Skeletal muscle cell (primary cell): ENCODE measurements around the gene UNC5C.

Source experiments
- DNase-seq: peaks from one replicate; pipeline ENCODE4 v3.0.0-alpha.2; 2010; ENCODE audit warnings: low read depth
- H3K4me3 ChIP-seq: 2 replicates; pipeline ENCODE4 v1.5.1; 2011; ENCODE audit warnings: low read depth, mild to moderate bottlenecking, control low read depth, low read length, moderate library complexity

UNC5C gene

DNA sequence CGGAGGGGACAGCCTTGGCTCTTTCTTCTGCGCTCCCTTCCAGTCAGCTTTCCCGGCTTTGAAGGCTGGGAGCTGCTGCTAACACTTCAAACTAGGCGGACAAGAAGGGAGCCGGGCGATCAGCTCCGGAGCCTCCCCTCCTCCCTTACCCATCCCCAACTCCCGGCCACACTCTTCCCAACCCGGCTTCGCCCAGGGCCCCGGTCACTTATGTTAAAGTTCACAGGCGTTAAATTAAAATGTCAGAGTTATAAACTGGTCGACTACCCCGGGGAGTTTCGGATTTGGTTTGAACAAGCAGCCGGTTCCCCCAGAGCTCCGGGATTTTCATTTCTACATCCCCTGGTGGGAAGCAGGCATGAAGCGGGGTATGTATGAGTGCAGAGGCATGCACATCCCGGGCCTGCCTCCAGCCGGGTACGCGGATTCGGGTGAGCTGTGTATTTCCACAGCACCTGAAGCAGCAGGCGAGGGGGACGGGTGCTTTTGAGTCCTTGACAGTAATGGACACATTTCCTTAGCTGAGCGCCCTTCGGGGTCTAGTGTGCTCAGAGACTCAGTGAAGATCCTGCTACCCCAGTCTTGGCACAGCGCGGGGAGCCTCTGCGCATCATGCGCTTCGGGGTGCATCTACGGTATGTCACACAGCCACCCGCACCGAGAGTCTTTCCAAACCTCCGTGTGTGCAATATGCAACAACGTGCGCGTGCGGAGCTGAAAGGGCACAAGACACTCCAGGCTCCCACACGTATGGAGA lies 880 bp downstream of the UNC5C start:
- H3K4me3 ChIP-seq: peak overlapping the region; percentile 59
- no peak for DNase-seq

DNA sequence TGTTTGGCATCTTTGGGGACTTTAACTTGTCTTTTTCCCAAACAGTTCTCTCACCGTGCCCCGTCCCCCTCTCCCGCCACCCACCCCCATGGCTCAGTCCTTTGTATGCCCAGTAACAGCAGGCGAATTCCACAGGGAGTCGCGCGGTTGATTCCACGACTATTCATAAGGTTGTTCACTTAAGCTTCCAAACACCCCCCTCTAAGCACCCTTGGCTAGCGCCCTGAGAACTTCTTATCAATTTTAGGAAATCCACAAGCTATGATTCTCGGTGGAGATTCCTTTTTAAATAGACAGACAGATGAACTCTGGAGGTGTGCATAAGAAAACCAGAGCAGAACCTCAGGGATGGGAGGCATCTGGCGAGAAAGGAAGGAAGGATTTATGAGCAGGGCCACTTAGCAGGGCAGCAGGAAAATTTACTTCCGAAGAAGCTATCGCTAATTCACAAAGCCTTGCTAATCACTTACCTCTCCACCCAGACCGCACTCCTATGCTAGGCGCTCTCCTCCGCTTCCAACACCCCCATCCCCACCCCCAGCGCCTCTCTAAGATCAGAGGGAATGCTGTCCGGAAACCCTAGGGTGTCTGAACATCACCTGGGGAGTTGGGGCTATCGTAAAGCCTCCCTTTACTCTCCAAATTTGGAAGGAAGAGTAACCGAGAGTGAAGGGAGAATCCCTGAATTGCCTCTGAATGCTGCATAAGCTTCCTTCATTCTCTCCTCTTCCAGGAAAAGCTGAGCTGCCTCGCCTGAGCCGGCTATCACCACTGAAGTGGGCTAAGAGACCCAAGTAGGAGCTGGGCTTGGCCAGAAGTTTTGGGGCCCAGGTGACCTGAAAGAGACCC lies 1.7 kb downstream of the UNC5C start:
- no peak for DNase-seq
- H3K4me3 ChIP-seq: peak overlapping the region; percentile 59

DNA sequence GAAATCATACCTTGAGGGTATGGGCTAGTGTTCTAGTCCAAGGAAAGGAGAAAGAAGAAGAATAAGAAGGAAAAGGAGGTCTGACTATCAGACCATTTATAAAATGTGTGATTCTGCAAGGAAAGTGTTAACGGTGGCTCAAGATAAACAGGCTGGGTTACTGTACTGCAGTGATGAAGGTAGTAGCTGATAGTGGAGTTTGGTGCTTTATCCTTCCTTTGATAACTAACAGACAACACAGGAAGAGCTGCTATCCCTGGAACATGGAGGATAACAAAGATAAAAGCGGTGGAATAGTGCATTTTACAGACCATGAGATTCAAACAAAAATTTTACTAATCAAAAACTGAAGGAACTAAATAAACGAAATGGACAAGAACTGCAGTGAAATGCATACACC lies 2.6 kb downstream of the UNC5C start:
- no peak for DNase-seq
- no peak overlapping the region for H3K4me3 ChIP-seq

DNA sequence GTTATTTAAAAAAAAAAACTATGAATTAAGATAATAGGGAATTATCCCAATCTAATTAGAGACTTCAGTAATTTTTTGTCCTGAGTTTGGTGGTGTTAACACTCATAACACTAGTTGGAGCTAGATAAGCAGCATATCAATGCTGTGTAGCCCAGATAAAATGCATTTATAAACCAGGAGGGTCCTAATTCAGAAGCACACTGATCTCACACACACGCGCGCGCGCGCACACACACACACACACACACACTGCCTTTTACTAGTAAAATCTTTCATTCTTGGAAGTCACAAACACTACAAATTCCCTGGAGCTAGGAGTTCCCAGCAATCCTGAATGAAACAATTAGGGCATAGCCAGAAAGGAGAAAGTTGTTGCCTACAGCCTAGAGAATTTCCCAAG lies 3.2 kb downstream of the UNC5C start:
- no peak for DNase-seq
- H3K4me3 ChIP-seq: no peak overlapping the region

DNA sequence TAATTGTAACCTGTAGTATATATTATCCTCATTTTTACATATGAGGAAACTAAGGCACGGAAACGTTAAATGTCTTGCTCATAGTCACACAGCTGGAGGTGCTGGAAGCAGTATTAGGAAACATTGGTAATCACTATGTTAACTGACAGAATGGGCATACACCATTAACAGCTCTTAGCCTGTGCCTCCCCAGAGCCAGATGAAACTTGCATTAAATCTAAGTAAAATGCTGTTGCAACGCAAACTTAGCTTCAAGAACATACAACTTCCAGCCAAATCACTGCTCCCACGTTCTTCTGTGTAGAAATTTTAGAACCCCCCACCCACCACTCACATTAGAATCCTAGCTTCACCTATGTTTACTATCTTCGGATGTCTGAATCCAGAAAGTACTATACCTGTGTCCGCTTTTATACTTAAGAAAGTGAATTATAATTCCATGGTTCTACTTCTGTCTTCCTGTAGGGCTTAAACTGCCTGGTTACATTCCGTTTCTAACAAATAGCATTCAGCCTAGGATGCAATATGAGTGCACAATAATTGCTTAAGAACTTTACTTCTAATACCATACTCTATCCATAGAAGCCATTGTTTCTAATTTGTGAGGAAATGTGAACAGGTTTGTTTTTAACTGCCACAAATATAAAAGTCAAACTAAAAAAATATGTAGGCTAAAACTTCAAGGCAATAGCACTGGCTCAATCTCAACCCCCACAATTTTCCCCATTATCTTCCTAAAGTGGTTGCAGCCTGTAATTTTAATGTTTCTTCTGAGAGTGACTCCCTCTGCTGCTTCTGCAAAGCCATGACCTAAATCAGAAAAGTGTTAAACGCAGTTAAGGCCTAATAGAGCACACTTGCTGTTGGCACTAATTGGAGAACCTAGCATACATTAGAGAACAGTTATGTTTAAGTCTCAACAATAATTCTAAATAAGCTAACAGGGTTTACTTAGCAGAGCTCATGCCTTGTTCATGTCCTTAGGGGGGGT lies 4.4 kb downstream of the UNC5C start:
- H3K4me3 ChIP-seq: no peak overlapping the region
- DNase-seq: no peak

DNA sequence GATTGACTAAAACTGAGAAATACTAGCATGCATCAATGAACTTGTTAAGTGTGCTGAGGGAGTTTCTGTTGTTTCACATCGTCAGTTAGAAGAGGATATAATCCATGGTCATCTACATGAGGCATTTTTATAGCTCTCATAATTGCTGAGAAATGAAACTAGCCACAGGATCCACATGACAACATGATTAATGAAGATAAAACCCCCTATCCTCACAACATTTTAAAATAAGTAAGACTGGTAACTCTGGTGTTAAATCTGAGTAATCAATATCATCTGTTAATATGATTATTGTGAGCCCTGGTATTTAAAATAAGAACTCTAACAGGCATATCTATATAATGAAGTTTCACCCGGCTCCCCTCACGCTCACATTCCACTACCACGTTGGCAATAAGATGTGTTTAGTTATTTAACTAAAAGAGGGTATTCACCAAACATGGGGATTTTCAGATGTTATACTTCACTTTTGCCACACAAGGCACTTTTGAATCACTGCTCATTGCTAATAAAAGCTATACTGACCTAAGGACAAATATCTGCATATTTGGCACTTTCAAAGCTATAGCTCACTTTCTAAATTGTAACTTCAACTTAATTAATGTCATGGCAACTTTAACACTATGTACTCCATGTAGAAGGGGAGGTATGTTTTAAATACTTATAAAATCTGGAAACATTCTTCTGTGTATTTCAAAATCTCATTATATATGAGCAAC lies 6.7 kb downstream of the UNC5C start:
- DNase-seq: no peak
- no peak overlapping the region for H3K4me3 ChIP-seq

DNA sequence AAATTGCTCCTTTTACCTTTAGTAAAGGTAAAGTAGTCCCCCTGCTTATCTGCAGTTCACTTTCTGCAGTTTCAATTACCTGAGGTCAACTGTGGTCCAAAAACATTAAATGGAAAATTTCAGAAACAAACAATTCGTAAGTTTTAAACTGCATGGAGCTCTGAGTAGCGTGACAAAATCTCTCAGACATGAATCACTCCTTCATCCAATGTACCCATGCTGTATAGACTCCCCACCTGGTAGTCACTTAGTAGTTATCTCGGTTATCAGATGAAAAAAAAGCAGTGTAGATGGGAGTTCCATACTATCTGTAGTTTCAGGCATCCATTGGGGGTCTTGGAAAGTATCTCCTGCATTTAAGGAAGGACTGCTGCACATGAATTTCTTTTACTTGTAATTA lies 7.7 kb downstream of the UNC5C start:
- no peak for DNase-seq
- no peak overlapping the region for H3K4me3 ChIP-seq

DNA sequence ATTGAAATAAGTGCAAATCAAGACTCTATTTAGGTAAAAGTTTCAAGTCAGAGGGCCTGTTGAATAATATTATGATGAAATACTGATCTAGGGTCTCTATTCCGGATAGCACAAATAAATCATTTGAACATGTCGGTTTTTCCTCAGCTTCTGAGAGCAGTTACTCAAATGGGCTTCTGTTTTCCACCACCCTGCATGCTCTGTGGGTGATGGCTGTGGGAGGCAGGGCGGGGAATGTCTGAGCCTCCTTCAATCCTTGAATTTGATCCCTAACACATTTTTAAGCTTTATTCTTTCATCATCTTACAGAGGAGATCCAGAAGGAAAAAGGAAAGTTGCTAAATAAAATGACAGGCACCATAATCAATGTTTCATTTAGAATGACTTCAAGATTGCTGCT lies 8.5 kb downstream of the UNC5C start:
- no peak overlapping the region for H3K4me3 ChIP-seq
- DNase-seq: no peak

DNA sequence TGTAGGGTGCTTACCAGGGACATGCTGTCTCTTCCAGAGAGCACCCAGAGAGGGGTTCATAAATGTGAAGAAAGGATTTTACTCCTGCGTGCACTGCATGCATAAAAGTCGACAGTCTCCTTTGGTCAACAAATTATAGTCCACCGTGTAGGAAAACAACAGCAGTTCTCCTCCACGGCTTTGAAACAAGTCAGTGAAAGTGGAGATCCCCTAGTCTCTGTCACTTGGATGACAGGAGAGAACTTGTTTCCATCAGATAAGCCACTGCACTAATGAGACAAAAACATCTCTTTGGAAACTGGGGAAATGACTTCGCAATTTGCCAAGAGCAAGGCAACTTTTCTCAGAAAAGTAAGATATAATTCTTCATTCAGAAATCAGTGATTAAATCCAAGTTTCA lies 9.7 kb downstream of the UNC5C start:
- DNase-seq: no peak
- H3K4me3 ChIP-seq: no peak overlapping the region

DNA sequence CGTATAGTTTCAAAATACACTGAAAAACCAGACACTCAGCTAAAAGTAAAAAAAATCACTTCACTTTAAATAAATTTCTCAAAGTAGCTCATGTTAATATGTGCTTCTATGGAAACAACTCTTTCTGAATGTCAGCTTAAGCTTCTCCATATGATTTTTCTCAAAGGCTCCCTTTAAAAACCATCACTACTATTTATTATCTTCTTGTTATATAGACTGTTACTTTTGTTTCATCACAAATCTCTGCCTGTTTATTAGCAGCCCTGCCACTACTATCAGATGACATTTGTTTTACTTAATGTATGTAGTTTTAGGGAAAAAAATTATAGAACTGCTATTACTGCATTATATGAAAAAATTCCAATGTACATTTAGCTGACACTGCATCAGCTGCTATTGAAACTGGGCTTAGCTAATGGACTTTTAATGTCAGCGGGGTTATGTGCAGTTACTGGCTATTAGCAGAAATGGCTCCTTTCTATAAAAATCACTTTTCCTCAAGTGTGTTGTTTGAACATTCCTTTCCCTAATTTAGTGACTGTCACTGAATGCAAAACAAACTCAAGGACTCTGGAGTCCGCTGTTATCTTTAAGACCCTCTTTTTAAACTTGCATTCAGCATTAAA lies 10.8 kb downstream of the UNC5C start:
- no peak for DNase-seq
- no peak overlapping the region for H3K4me3 ChIP-seq

DNA sequence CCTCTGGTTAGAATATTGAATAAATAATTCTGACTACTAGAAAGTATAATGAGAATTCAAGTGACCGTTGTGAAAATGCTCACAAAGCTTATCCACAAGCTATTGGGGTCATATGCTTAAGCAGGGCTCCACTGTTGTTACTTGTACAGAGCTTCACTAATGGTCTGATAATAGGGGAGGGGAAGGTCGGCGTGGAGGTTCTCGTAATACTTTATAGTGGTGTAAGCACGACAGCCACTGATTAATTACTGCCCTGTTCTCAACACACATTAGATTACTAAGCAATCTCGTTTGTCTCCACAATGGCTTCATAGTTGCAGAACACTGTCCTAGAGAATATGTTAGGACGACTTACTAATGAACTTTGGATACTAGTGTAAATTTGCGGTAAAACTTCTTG lies 11.6 kb downstream of the UNC5C start:
- no peak for DNase-seq
- no peak overlapping the region for H3K4me3 ChIP-seq

DNA sequence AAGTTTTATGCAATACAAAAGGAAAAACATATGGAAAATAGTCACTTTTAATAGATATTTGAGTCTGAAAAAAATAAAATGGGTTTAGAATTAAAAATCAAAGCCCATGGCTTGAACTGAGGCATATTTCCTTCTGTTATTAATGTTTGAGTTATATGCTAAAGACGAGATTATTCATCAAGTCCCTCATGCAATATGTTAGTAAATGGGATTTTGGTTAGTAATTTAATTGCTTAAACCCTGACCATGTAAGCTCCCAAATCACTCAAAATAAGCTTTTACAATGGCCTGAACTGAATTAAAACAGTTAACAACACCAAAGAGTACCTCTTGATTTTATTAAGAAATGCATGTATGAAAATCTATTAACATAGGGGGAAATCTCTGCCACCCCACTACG lies 12.1 kb downstream of the UNC5C start:
- H3K4me3 ChIP-seq: no peak overlapping the region
- DNase-seq: no peak

DNA sequence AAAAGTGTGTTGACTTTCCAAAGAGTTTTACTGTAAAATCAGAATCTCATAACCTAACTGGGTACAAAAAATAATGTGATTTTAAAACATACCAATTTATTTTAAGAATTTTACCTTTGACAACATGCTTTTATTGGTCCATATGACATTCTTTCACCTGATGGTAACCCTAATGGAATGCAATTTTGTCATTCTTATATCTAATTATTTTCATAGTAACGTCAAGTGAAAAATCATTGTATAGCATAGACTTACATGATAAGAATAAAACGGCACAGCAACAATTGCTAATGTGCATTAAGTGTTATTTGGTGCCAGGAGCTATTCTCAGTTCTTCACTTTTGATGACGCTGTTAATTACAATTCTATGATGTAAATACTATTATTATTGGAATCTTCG lies 13.6 kb downstream of the UNC5C start:
- H3K4me3 ChIP-seq: no peak overlapping the region
- no peak for DNase-seq

DNA sequence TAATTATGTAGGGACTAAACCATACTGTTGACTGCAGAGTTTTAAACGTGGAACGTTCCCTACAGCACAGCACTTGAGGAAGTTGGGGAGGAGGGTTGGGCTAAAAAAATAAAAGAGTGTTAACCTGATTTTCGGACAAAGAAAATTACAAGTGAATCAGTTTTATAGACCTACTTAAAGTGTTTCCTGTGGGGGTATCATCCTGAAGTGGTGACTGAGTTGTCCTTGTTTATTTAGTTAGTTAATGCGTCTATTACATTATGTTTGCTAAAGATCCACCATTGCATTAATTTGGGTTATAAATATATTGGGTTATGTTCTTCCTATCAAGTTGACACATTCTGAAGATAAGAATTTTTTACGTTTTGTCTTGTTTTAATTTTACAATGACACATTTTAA lies 14.7 kb downstream of the UNC5C start:
- H3K4me3 ChIP-seq: no peak overlapping the region
- no peak for DNase-seq

DNA sequence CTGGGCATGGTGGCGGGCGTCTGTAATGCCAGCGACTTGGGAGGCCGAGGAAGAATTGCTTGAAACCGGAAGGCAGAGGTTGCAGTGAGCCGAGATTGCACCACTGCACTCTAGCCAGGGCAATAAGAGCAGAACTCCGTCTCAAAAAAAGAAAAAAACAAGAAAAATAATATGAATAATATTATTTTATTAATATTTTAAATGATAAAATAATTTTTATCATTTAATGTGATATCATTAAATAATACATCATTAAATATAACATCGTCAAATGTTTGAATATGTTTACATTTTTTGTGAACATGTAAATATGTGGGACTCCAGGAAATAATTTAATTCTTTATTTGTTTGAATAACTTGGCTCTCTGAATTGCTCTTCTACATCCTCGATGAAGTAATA lies 15.5 kb downstream of the UNC5C start:
- DNase-seq: no peak
- H3K4me3 ChIP-seq: no peak overlapping the region

DNA sequence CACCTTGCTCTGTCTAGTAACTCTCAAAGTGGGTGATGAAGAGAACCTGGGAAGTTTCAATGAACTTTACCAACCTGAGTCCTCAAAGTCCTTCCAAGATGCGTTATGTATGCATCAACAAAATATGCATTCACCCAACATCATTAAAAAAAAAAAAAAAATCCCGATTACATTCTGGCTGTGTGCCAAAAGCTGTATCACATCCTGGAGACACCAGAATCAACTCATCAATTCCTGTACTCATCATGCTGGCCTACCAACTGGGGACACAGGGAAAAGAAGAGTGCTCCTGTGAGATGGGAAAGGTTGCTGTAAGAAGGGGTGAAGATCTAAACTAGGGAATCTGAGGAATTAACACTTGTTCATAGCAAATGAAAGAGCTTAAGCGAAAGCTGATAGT lies 16.5 kb downstream of the UNC5C start:
- DNase-seq: no peak
- H3K4me3 ChIP-seq: no peak overlapping the region

DNA sequence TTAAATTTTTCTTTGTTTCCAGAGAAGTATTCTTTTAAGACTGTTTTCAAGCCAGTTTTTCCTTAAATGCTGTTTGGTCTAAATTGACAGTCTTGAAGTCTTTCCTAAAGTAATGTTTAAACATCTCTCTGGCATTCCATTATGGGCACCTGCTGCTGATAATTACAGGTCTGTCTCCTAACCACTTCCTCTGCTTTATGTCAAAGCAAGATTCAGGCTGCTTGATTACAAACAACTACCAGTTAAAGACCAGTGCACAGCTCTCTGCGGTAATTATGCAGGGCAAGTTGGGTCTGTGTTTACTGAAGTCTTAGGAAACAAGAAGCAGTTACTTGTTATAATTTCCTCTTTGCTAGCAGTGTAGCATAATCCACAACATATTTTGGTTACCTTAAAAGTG lies 17.6 kb downstream of the UNC5C start:
- DNase-seq: no peak
- H3K4me3 ChIP-seq: no peak overlapping the region

DNA sequence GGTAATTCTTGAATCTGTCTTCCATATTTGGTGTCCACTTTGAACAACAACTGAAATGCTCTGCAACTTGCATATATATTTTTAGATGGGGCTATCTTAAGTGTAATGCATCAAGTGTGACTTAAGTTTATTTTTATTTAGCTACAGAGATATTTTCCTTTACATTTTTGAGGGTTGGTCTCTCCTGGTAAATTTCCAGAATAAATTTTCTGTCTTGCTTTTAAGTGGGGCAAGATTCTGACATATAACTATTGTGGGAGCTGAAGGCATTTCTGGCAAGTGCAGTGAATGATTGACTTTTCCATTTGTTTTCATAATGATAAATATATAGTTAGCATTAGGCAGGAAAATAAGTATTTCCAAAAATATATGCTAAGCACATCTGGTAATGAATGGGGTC lies 18.8 kb downstream of the UNC5C start:
- no peak for DNase-seq
- no peak overlapping the region for H3K4me3 ChIP-seq

DNA sequence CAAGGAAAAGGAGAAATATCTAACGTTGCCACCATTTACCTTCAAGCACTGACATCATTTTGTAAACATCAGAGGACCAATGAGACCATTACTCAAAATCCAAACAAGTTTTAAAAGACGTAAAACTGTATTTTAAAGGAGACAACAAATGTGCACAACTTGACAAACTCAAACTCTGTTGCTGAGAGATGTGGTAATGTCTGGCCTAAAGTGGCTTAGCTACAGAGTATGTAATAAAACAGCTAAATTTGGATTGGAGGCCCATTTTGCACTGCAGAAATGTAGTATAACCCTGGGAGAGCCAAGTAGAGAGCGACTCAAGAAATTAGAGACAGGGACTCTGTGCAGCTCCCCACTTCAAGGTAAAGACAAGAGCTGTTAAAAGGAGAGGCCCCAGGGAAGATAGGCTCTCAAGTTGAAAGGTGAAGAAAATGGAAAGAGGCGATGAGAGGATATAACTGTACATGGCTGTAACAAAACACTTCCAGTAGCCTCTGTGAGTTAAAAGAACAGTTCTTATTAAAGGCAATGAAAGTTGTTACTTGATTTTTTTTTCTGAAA lies 20.3 kb downstream of the UNC5C start:
- no peak overlapping the region for H3K4me3 ChIP-seq
- DNase-seq: no peak
